ENCODE data around the gene HPCAL4.

- TF ChIP-seq EZH2phosphoT487 (IDR thresholded peaks at IDR 0.05; ENCODE audit: low read length): no peak
- TF ChIP-seq EZH2 (optimal IDR thresholded peaks at IDR 0.05; ENCODE audit: low read depth, low read length): no peak
Measured at GRCh38 chr1:39721664-39722063, 30.4 kb upstream of the HPCAL4 start.
